ENCODE results near the gene LONP1.
"Not testable (repeated sequence)": the region's sequence is repeated elsewhere in the genome, so short reads cannot be mapped to it uniquely, and the experiment has no call there.

Gene LONP1

DNA sequence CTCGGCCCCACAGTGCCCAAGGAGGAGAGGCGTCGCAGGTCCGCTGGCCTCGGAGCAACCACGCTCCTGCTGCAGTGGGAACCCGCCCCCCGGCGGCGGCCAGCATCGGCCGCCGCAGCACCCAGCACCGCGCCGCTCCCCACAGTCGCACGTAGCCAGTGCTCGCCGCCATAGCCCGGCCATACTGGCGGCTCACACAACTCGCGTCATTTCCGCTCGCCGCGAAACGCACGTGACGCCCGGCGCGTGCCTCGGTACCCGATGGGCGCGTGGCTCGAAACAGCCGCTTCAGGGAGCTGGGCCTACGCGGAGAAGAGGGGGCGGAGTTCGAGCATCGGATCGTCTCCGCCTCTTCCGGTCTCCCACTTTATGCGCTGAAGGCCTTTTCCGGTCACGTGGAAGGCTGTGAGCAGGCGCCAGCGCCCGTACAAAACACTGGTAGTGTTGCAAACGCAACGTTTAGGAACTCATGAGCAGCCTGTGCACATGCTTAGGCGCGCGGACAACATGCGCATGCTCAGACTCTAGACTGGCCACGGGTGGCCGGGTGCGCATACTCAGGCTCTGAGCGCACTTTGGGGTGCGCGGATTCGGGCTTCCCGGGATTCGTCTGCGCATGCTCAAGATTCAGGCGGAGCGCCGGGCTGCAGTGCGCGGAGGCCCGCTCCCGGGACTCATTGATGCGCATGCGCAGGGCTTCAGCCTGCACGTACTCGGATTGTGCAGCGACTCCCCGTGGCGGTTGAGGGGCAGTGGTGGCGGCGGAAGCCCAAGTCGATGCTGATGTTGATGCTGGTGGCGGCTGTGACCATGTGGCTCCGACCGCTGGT lies at the start of gene LONP1, which contains the start of gene CATSPERD:
Gene LONP1, minus strand, starts transcription at position 186 of the 830 bp plus-strand sequence. Its CDS starts 14 bp downstream, at position 172.
Gene CATSPERD, plus strand, starts transcription at position 677 of the 830 bp plus-strand sequence. Its CDS starts 101 bp downstream, at position 778.
- DNase-seq (ENCODE audit: low spot score): peak; percentile 99

- no peak for DNase-seq (ENCODE audit: low spot score)
Observed at GRCh38 chr19:5767949-5768348, 48.0 kb upstream of the LONP1 start.

DNA sequence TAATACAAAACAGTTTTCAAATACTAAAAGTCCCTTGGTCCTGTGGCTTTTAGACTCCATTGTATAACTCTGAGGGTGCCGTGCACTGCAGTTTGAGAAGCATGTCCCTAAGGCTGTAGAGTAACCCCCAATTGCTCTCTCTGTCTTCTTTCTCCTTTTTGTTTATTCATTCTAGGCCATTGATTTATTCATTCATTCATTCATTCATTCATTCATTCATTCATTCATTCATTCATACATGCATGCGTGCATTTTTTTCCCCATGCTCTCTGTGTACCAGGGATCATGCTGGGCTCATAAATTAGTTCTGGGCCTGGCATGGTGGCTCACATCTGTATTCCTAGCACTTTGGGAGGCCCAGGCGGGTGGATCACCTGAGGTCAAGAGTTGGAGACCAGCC lies 45.3 kb upstream of the LONP1 start:
- no peak for DNase-seq (ENCODE audit: low spot score)

DNA sequence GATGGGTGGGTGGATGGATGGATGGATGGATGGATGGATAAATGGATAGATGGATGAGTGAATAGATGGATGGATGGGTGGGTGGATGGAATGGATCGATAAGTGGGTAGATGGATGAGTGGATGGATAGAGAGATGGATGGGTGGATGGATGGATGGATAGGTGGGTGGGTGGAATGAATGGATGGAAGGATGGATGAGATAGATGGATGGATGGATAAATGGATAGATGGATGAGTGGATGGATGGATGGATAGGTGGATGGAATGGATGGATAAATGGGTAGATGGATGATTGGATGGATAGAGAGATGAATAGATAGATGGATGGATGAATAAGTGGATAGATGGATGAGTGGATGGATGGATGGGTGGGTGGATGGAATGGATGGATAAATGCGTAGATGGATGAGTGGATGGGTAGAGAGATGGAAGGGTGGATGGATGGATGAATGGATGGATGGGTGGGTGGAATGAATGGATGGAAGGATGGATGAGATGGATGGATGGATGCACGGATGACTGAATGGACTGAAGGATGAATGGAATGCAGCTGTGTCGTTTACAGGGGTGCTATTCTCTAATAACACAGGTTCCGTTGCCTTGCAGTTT lies 42.8 kb upstream of the LONP1 start:
- DNase-seq (ENCODE audit: low spot score): no peak

DNA sequence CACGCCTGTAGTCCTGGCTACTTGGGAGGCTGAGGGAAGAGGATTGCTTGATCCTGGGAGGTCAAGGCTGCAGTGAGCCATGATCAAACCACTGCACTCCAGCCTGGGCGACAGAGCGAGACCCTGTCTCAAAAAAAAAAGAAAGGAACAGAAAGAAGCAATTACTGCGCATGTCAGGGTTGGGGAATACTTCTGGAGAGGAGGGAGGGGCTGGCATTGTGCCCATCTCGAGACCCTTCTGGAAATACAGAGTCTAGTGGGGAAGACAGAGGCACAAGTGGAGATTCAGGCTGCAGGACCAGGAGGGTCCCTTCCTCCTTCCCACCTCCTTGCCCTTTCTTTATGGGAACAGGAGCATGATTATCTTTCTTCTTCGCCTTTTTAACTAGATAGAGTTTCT lies 33.8 kb upstream of the LONP1 start:
- DNase-seq (ENCODE audit: low spot score): no peak

GRCh38 chr19:5751709-5752108 lies 31.8 kb upstream of the LONP1 start:
- DNase-seq (ENCODE audit: low spot score): no peak

GRCh38 chr19:5749505-5749904 lies 29.6 kb upstream of the LONP1 start:
- no peak for DNase-seq (ENCODE audit: low spot score)

- DNase-seq (ENCODE audit: low spot score): not testable (repeated sequence)
Observed at GRCh38 chr19:5748920-5749319, 29.0 kb upstream of the LONP1 start.

DNA sequence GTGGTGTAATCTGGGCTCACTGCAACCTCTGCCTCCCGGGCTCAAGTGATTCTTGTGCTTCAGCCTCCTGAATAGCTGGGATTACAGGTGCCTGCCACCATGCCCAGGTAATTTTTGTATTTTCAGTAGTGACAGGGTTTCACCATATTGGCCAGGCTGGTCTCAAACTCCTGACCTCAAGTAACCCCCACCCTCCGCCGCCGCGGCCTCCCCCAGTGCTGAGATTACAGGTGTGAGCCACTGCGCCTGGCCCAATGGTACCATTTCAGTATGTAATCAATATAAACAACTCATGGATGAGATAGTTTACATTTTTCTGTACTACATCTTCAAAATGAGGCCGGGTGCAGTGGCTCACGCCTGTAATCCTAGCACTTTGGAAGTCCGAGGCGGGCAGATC lies 25.1 kb upstream of the LONP1 start:
- DNase-seq (ENCODE audit: low spot score): not testable (repeated sequence)

- DNase-seq (ENCODE audit: low spot score): no peak
Observed at GRCh38 chr19:5743630-5744029, 23.7 kb upstream of the LONP1 start.

GRCh38 chr19:5742051-5742450 lies 22.1 kb upstream of the LONP1 start:
- no peak for DNase-seq (ENCODE audit: low spot score)

- DNase-seq (ENCODE audit: low spot score): no peak
Observed at GRCh38 chr19:5738423-5738822, 18.5 kb upstream of the LONP1 start.

GRCh38 chr19:5733172-5733571 lies 13.2 kb upstream of the LONP1 start:
- DNase-seq (ENCODE audit: low spot score): not testable (repeated sequence)

DNA sequence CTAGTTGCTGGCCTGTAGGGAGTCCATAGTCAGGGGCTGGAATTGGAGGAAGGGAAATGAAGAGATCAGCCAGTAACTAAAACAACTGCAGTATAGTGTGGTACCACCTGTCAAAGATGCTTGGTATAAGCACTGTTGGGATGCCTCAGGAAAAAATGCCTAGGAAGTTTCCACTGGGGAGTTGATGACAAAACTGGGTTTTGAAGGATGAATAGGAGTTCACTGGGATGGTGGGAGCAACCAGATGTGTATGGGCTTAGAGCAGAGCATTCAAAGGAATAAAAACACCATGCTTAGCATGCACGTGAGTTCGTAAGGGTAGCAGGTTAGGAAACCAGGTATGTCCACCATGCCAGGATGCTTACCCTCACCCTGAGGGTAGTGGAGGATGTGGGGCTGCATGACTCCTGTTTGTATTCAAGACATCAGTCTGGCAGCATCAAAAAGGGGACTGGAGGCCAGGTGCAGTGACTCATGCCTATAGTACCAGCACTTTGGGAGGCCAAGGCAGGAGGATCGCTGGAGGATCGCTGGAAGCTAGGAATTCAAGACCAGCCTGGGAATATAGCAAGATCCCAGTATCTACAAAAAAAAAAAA lies 7.6 kb upstream of the LONP1 start:
- no peak for DNase-seq (ENCODE audit: low spot score)

GRCh38 chr19:5719274-5719960 lies 529 bp downstream of the LONP1 start:
- peak; percentile 31 for DNase-seq (ENCODE audit: low spot score)

GRCh38 chr19:5718579-5719273 lies 1.2 kb downstream of the LONP1 start:
- peak; percentile 74 for DNase-seq (ENCODE audit: low spot score)

DNA sequence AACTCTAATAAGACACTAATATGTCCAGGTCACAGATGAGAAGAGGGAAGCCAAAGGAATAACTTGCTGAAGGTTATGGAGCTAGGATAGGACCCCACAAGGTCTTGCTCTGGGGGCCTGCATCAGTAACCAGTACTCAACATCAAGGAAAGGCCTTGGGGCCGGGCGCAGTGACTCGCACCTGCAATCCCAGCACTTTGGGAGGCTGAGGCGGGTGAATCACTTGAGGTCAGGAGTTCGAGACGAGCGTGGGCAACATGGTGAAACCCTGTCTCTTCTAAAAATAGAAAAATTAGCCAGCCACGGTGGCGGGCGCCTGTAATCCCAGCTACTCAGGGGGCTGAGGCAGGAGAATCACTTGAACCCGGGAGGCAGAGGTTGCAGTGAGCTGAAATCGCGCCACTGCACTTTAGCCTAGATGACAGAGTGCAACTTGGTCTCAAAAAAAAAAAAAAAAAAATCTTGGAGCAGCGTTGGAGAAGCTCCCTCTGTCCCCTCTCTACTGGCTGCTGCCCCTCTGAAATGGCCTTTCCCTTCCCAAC lies 1.8 kb downstream of the LONP1 start:
- DNase-seq (ENCODE audit: low spot score): no peak

GRCh38 chr19:5717215-5717935 lies 2.6 kb downstream of the LONP1 start:
- DNase-seq (ENCODE audit: low spot score): no peak

DNA sequence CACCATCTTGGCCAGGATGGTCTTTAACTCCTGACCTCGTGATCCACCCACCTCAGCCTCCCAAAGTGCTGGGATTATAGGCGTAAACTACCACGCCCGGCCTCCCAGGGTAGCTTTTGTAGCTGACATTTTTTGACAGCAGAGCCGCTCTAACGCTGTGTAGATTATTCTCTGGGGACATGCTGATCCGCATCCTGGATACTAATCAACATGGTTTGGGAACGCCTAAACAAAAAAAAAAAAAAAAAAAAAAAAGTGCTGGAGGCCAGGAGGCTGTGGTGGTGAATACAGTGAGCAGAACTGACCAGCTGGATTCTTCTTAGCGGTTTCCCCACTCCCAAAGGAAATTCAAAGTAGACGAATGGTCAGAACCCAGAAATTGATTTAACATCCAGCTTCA lies 5.1 kb downstream of the LONP1 start:
- no peak for DNase-seq (ENCODE audit: low spot score)

DNA sequence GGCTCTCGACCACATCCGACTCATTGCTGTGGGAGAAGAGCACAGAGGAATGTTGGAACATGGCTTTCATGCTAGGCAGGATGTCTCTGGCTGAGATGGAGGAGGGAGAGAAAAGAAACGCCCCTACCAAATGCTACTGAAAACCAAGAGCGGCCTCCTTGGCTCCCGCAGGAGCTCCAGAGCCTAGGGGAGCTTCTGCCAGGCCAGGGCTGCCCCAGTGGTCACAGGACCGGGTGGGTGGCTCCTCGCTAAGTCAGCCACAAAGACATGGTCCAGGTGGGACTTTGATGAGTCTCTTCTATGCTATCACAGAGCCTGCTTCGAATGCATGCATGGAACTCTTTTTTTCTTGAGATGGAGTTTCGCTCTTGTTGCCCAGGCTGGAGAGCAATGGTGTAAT lies 6.7 kb downstream of the LONP1 start:
- DNase-seq (ENCODE audit: low spot score): no peak

DNA sequence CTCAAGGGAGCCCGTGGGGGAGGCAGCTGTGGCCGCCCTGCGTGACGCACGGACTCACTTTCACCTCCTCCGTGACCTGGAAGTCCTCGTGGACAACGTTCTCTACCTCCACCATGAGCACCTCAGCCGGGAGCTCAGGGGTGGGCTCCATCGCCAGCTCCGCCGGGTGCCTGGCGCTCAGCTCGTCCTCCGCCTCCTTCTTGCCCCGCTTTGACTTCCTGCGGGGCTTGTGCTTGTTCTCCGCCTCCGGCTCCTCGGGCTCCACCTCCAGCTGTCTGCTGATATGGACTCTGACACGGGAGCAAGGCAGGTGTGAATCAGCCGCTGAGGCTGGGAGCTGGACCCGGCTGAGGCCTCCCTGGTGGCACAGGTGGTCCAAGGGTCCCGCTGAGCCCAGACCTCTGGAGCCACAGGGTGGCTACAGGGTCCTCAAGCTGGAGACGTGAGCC lies 8.2 kb downstream of the LONP1 start:
- no peak for DNase-seq (ENCODE audit: low spot score)

Data from hematopoietic multipotent progenitor cell treated with erythropoietin and hydrocortisone succinate and interleukin-3 and kit ligand, for 15 days (in vitro differentiated cells).